Fibroblast of lung (primary cell): ENCODE results near the gene TNFSF18. TPM values are rescaled to one million over a fixed set of nuclear protein-coding genes. Genes with fewer than 3 reads are reported as not detected.

Experiments used
- DNase-seq, 2 donors: peaks; one replicate each; pipeline versions ENCODE4 v3.0.0 to v3.0.0-alpha.2; 2010; ENCODE audit warnings: low read depth in 2 of 2
- H2AFZ ChIP-seq: 2 replicates; pipeline ENCODE4 v1.5.1; 2012; ENCODE audit warnings: low read length, control low read depth, inconsistent platforms
- H3K27ac ChIP-seq: 2 replicates; pipeline ENCODE4 v1.5.1; 2011; ENCODE audit warnings: low read length, control low read depth; ENCODE audit not compliant: insufficient read depth
- H3K27me3 ChIP-seq: 2 replicates; pipeline ENCODE4 v1.5.1; 2011; ENCODE audit warnings: mild to moderate bottlenecking, low read length; ENCODE audit not compliant: control insufficient read depth, insufficient read depth
- H3K36me3 ChIP-seq: 2 replicates; pipeline ENCODE4 v1.5.1; 2011; ENCODE audit warnings: low read length; ENCODE audit not compliant: control insufficient read depth, insufficient read depth
- H3K4me1 ChIP-seq: 2 replicates; pipeline ENCODE4 v1.5.1; 2011; ENCODE audit warnings: low read length; ENCODE audit not compliant: control insufficient read depth, insufficient read depth; ENCODE audit errors: extremely low read depth
- H3K4me2 ChIP-seq: 2 replicates; pipeline ENCODE4 v1.5.1; 2011; ENCODE audit warnings: low read length, control low read depth; ENCODE audit not compliant: insufficient read depth; ENCODE audit errors: extremely low read depth
- H3K4me3 ChIP-seq, 4 experiments: fragments of 200-600 bp in 1 of 4; sonication (generic) in 1 of 4; replicated peaks in 1 of 4; 2 replicates each; pipeline ENCODE4 v1.5.1; 2011 to 2016; ENCODE audit warnings: low read length in 4 of 4, low read depth in 3 of 4, mild to moderate bottlenecking in 3 of 4, control low read depth in 2 of 4, inconsistent platforms in 1 of 4, mixed read lengths in 1 of 4; ENCODE audit not compliant: insufficient read depth in 1 of 4; ENCODE audit errors: control extremely low read depth in 1 of 4
- H3K79me2 ChIP-seq: 2 replicates; pipeline ENCODE4 v1.5.1; 2012; ENCODE audit warnings: mild to moderate bottlenecking, low read length, inconsistent platforms; ENCODE audit not compliant: control insufficient read depth, insufficient read depth
- H3K9ac ChIP-seq: 2 replicates; pipeline ENCODE4 v1.5.1; 2011; ENCODE audit warnings: mild to moderate bottlenecking, low read length, control low read depth; ENCODE audit not compliant: insufficient read depth
- H3K9me3 ChIP-seq: 2 replicates; pipeline ENCODE4 v1.5.1; 2012; ENCODE audit warnings: low read depth, low read length; ENCODE audit not compliant: control insufficient read depth, insufficient read depth
- H4K20me1 ChIP-seq: 2 replicates; pipeline ENCODE4 v1.5.1; 2011; ENCODE audit warnings: low read length; ENCODE audit not compliant: control insufficient read depth, insufficient read depth; ENCODE audit errors: extremely low read depth
- CTCF ChIP-seq, 2 donors: IDR thresholded peaks in 1 of 2; conservative IDR thresholded peaks in 1 of 2; 1 replicate in 1 of 2; 2 replicates in 1 of 2; pipeline ENCODE4 v1.5.1; 2011 to 2012; ENCODE audit warnings: low read length in 2 of 2, control low read depth in 1 of 2, inconsistent platforms in 1 of 2, low read depth in 1 of 2, mild to moderate bottlenecking in 1 of 2
- EZH2 ChIP-seq: IDR thresholded peaks from 2 replicates; pipeline ENCODE4 v1.5.1; 2012; ENCODE audit warnings: low read length, control low read depth, mild to moderate bottlenecking; ENCODE audit errors: missing control alignments
- polyA plus RNA-seq, 2 donors: library from polyadenylated mRNA; depleted of rRNA in 1 of 2; stranded (reverse) in 1 of 2; unstranded in 1 of 2; fragments of >200 nt; gene quantifications; 2 replicates each; pipeline ENCODE4 v1.2.1, GENCODE V29; 2011 to 2012; ENCODE audit warnings: missing spikeins in 1 of 2
- total RNA-seq: library from RNA; depleted of rRNA; stranded (reverse); fragments of >200 nt; gene quantifications from 2 replicates; pipeline ENCODE4 v1.2.1, GENCODE V29; 2014

The TNFSF18 gene
- total and polyA plus RNA-seq, 2 donors (not counting 1 experiment from before 2014, with no cell fraction given), result 0.33 to 5.5 TPM

DNA sequence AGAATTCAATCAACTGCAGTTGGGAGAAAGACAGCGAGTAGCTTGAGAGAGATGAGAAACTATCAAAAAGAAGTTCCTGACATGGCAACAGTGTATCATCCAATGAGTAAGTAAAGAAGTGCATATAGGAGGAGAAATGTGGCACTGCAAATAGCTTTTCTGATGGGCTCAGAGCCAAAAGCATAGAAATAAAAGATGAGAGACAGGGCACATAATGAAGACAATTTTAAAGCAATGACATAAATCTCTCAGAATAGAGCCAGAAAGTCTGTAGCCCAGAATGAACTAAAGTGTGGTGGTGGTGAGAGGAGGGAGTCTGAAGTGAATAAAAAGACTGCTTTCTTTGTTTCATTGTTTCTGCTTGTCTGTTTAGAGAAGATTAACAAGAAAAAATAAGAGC is 34.3 kb downstream of the TNFSF18 start:
- no peak for DNase-seq
- H3K79me2 ChIP-seq, result no peaks in the 10 kb centered on the region
- no peak for TF ChIP-seq CTCF (conservative IDR thresholded peaks at IDR 0.05 in 1 of 2, IDR thresholded peaks at IDR 0.05 in 1 of 2; ENCODE audit: low read depth in 1 of 2, low read length in 2 of 2)
- TF ChIP-seq EZH2, result no peak
- no peak overlapping the region for H3K4me3 ChIP-seq
- no peaks in the 10 kb centered on the region for H3K4me1 ChIP-seq
- H2AFZ ChIP-seq, result no peak overlapping the region
- no peak overlapping the region for H3K4me2 ChIP-seq
- H3K9me3 ChIP-seq, result no peaks in the 10 kb centered on the region
- no peak overlapping the region for H3K27ac ChIP-seq
- no peaks in the 10 kb centered on the region for H4K20me1 ChIP-seq
- H3K27me3 ChIP-seq, result no peaks in the 10 kb centered on the region
- no peaks in the 10 kb centered on the region for H3K36me3 ChIP-seq
- H3K9ac ChIP-seq, result no peak overlapping the region

DNA sequence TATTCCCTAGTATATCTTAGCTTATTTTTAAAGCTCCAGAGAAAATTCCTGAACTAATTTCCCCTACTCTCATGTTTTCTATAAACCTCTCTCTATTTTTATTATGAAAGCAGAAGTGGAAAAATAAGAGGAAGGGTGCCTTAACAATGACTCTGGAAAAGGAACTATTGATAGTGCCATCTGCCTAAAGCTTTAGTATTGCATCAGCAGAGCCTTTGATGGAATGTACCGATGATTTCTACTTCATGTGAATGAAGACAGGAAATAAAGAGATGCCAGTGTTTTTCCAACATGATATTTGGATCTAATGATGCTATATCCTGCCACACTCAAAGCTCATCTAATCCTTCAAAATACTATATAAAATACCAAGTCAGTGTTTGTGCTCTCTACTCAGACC is 35.1 kb downstream of the TNFSF18 start:
- TF ChIP-seq EZH2 (no peak), CTCF (conservative IDR thresholded peaks at IDR 0.05 in 1 of 2, IDR thresholded peaks at IDR 0.05 in 1 of 2; ENCODE audit: low read depth in 1 of 2, low read length in 2 of 2) (no peak)
- H3K79me2 ChIP-seq, result no peaks in the 10 kb centered on the region
- no peak overlapping the region for H3K4me2 ChIP-seq
- no peaks in the 10 kb centered on the region for H3K27me3 ChIP-seq
- H3K9me3 ChIP-seq, result no peaks in the 10 kb centered on the region
- no peaks in the 10 kb centered on the region for H4K20me1 ChIP-seq
- H2AFZ ChIP-seq, result no peak overlapping the region
- DNase-seq, result no peak
- H3K27ac ChIP-seq, result no peak overlapping the region
- H3K36me3 ChIP-seq, result no peaks in the 10 kb centered on the region
- no peak overlapping the region for H3K9ac ChIP-seq
- no peaks in the 10 kb centered on the region for H3K4me1 ChIP-seq
- no peak overlapping the region for H3K4me3 ChIP-seq

DNA sequence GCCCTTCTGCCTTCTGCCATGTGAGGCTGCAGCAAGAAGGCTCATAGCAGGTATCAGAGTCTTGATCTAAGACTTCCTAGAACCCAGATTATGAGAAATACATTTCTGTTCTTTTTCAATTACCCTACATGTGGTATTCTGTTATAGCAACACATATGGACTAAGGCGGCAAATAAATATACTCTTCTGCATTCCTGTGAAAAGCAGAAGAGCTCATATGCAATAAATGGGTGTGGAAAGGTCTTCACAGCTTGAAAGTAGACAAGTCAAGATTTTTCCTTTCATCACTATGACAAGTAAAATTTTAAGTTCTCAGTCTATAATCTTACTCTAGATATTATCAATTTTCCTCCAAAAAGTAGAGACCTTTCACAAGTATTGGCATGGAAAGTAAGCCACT is 36.6 kb downstream of the TNFSF18 start:
- Histone ChIP-seq H3K4me2 (no peak overlapping the region), H3K36me3 (no peaks in the 10 kb centered on the region), H4K20me1 (no peaks in the 10 kb centered on the region), H3K9ac (no peak overlapping the region), H3K27ac (no peak overlapping the region), H3K79me2 (no peaks in the 10 kb centered on the region), H3K27me3 (no peaks in the 10 kb centered on the region), H3K4me1 (no peaks in the 10 kb centered on the region), H3K4me3 (no peak overlapping the region), H2AFZ (no peak overlapping the region), H3K9me3 (no peaks in the 10 kb centered on the region)
- TF ChIP-seq EZH2 (no peak), CTCF (conservative IDR thresholded peaks at IDR 0.05 in 1 of 2, IDR thresholded peaks at IDR 0.05 in 1 of 2; ENCODE audit: low read depth in 1 of 2, low read length in 2 of 2) (no peak)
- no peak for DNase-seq
